Activated T-cell treated with anti-CD3 and anti-CD28 coated beads for 1 hour (primary cell): Measurements from ENCODE around the gene INPP4B.
"Not testable (repeated sequence)": the region's sequence is repeated elsewhere in the genome, so short reads cannot be mapped to it uniquely, and the experiment has no call there.

Experiments
- DNase-seq: peaks from one replicate; pipeline ENCODE4 v3.0.0-alpha.2; 2020; ENCODE audit warnings: low read depth

The INPP4B gene

DNA sequence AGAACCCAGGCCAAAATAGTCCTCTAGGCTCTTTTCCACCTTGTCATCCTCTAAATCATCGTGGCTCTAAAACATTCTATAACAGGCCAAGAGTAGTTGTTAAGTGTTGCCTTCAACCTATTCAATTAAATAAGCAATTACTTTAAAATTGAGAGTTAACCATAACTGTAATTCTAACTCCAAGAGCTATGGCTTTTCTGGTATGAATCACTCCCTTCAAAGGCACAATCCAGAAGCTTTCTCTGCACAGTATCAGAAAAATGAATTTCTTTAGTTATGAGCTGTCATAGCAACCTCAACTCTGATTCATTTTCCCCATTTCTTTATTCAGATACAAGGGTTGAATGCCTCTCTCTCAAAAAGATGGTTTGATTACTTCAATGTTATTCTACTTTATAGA lies 21.7 kb downstream of the INPP4B start:
- no peak for DNase-seq

GRCh38 chr4:142823796-142824195 lies 22.3 kb downstream of the INPP4B start:
- no peak for DNase-seq

DNA sequence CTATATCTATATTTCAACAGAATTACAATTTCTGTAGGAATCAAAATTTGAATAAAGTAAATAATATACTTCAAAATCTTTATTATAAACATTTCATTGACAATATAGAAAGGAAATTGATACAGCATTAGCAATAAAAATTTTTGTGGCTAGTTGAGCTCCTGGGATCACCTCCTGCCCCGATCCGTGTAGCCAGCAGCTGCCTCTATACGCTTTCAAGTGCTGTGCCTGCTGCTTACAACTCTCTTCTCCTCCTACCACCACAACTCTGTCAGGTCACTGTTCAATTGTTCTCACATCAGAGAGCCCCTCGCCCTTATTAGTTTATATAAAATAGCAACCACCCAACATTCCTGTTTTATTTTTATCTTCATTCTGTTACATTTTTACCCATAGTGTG lies 27.6 kb downstream of the INPP4B start:
- DNase-seq, result no peak

GRCh38 chr4:142818031-142818430 lies 28.1 kb downstream of the INPP4B start:
- DNase-seq, result no peak

GRCh38 chr4:142817442-142817841 lies 28.7 kb downstream of the INPP4B start:
- no peak for DNase-seq

- DNase-seq, result no peak
Measured at GRCh38 chr4:142815834-142816233, 30.3 kb downstream of the INPP4B start.

DNA sequence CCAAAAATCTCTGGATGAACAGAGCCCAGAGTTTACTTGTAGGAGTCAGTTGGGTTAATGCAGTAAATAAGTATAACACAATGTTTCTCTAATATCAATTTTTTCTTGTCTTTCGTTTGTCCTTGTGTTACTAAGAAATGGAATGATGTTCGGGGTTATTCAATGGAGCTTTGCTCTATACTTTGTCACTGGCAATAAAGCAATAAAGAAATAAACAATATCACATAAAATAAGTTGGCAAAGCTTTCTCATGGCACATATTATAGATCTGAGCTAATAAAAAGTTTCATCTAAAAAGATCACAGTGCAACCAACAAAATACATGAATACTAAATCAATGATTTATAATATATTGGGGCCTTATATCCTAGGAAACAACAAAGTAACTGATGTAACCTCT lies 32.7 kb downstream of the INPP4B start:
- DNase-seq, result no peak

DNA sequence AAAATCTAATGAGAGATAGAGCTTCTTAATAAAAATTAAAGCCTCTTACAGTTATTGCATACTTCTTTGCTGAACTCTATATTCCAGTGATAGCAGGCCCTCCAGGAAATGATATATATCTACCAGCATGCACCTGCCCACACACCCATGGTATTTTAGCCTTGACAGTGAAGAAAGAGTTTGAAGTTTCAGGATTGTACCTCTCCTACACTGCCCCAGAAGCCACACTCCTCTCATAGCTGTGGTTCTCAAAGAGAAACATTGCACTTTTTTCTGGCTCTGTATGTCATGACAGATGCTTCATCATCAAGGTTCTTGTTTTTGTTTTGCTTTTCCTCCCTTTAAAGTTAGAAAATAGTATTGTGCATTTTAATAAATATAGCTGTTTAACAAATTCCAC lies 34.0 kb downstream of the INPP4B start:
- no peak for DNase-seq

DNA sequence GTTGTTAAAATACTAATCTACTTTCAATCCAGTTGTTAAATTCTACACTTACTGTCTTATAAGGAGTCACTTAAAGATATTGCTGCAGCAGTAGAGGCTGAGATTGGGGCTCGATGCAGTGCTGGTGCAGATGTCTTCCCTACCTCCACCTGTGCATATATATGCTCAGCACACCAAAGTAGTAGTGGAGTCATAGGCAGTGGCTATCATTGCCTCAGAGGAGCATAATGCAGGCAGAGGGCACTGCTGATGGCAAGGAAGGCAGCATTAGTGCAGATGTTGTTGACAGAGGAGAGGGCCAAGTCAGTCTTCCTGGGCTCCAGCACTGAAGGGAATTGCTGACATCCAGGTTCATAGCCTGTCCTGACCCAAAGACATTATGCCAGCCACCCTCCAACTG lies 35.1 kb downstream of the INPP4B start:
- no peak for DNase-seq

DNA sequence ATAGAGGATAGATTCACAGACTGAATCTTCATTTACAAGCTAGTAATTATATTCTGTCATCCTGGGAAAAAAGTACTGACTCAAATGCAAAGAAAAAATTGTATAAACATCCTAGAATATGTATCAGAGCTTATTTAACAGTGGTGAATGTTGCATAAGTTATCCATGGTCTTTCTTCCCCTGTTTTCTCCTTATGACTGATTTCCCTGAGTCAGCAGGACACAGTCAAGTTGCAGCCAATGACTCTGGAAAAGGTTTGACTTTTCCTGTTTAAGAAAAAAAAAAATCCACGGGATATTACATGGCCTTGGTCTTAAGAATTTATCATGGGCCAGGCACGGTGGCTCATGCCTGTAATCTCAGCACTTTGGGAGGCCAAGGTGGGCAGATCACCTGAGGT lies 36.5 kb downstream of the INPP4B start:
- no peak for DNase-seq

- not testable (repeated sequence) for DNase-seq
Measured at GRCh38 chr4:142803879-142804278, 42.2 kb downstream of the INPP4B start.

DNA sequence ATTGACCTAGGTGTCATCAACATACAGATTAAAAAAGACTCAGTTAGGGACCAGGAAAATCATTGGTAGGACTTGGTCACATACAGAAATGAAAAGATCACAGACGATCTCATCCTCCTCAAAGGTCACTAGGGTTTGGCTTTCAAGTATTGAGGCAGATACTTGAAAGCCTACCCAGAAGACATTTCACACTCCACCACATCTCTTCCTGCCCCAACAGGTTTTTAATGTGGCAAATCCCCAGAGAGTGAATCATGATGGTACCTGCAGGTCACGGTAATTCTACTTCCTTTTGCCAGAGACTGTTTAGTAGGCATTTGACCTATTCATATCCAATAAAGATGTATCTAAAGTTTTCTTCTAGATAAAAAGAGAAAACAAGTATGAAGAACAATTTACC lies 44.1 kb downstream of the INPP4B start:
- DNase-seq, result no peak

- DNase-seq, result no peak
Measured at GRCh38 chr4:142781114-142781513, 65.0 kb downstream of the INPP4B start.

GRCh38 chr4:142778900-142779299 lies 67.2 kb downstream of the INPP4B start:
- no peak for DNase-seq

GRCh38 chr4:142778430-142778829 lies 67.7 kb downstream of the INPP4B start:
- no peak for DNase-seq

GRCh38 chr4:142777045-142777743 lies 68.9 kb downstream of the INPP4B start:
- no peak for DNase-seq

GRCh38 chr4:142776026-142776425 lies 70.1 kb downstream of the INPP4B start:
- no peak for DNase-seq

GRCh38 chr4:142773505-142773904 lies 72.6 kb downstream of the INPP4B start:
- no peak for DNase-seq

- DNase-seq, result no peak
Measured at GRCh38 chr4:142762280-142762679, 83.8 kb downstream of the INPP4B start.

GRCh38 chr4:142752202-142752786 lies 93.8 kb downstream of the INPP4B start:
- DNase-seq, result no peak

- no peak for DNase-seq
Measured at GRCh38 chr4:142743121-142743825, 102.8 kb downstream of the INPP4B start.

- DNase-seq, result no peak
Measured at GRCh38 chr4:142741995-142742394, 104.1 kb downstream of the INPP4B start.

GRCh38 chr4:142728233-142728632 lies 117.9 kb downstream of the INPP4B start:
- DNase-seq, result no peak
